Fibroblast of lung (primary cell): ENCODE data around the gene IL17RB.

Source experiments
- CTCF ChIP-seq, 2 donors: IDR thresholded peaks in 1 of 2; conservative IDR thresholded peaks in 1 of 2; 1 replicate in 1 of 2; 2 replicates in 1 of 2; pipeline ENCODE4 v1.5.1; 2011 to 2012; ENCODE audit warnings: low read length in 2 of 2, control low read depth in 1 of 2, inconsistent platforms in 1 of 2, low read depth in 1 of 2, mild to moderate bottlenecking in 1 of 2
- EZH2 ChIP-seq: IDR thresholded peaks from 2 replicates; pipeline ENCODE4 v1.5.1; 2012; ENCODE audit warnings: low read length, control low read depth, mild to moderate bottlenecking; ENCODE audit errors: missing control alignments

- no peak for TF ChIP-seq CTCF (conservative IDR thresholded peaks at IDR 0.05 in 1 of 2, IDR thresholded peaks at IDR 0.05 in 1 of 2; ENCODE audit: low read depth in 1 of 2, low read length in 2 of 2)
- no peak for TF ChIP-seq EZH2
These were observed 20.3 kb upstream of the IL17RB start for GRCh38 chr3:53826048-53826447.
